IMR-90 (cell line): ENCODE results near the gene SIGLEC9. TPM values are rescaled to one million over a fixed set of nuclear protein-coding genes. Genes with fewer than 3 reads are reported as not detected.

Experiments used
- ATAC-seq: fragments of 200-7000 bp; cut with Tn5 transposase; 2 replicates; pipeline ENCODE4 v1.9.1; 2020; ENCODE audit warnings: low read depth, mild to moderate bottlenecking, moderate library complexity
- BruUV-seq: library from RNA; stranded (reverse); fragments of 400-500 nt; replicated peaks from 2 replicates; lab custom pipeline; 2021; lab: Mats Ljungman, UMichigan
- CTCF ChIA-PET: fragments of 300-600 bp; formaldehyde crosslinking; extraction: SDS; loops from one replicate; lab custom pipeline; 2021; ENCODE audit warnings: antibody characterized with exemption; lab: Yijun Ruan, JAX
- POLR2A ChIA-PET: fragments of 300-600 bp; sonication (Branson Sonifier 250); formaldehyde crosslinking; loops from one replicate; lab custom pipeline; 2022; ENCODE audit warnings: antibody characterized with exemption; ENCODE audit not compliant: unreplicated experiment; lab: Charles Lee
- DNase-seq: peaks from one replicate; pipeline ENCODE4 v3.0.0; 2013
- H2AFZ ChIP-seq: replicated peaks from 2 replicates; pipeline ENCODE3; 2013; ENCODE audit warnings: low read length, mild to moderate bottlenecking; ENCODE audit not compliant: poor library complexity
- H2AK5ac ChIP-seq: 2 replicates; pipeline ENCODE4 v1.6.1; 2013; ENCODE audit warnings: low read depth, low read length, inconsistent platforms
- H2AK9ac ChIP-seq: replicated peaks from 2 replicates; pipeline ENCODE3; 2013; ENCODE audit warnings: mild to moderate bottlenecking, low read depth, low read length, moderate library complexity; ENCODE audit not compliant: poor library complexity
- H2BK120ac ChIP-seq: 2 replicates; pipeline ENCODE4 v1.6.1; 2013; ENCODE audit warnings: low read depth, low read length, inconsistent platforms
- H2BK15ac ChIP-seq: 3 replicates; pipeline ENCODE4 v1.6.1; 2013; ENCODE audit warnings: low read depth, low read length, inconsistent platforms
- H2BK20ac ChIP-seq: 2 replicates; pipeline ENCODE4 v1.6.1; 2013; ENCODE audit warnings: low read depth, mild to moderate bottlenecking, inconsistent platforms, low read length, moderate library complexity
- H2BK5ac ChIP-seq: 2 replicates; pipeline ENCODE4 v1.6.1; 2013; ENCODE audit warnings: mild to moderate bottlenecking, low read depth, low read length, inconsistent platforms; ENCODE audit not compliant: poor library complexity, severe bottlenecking
- H3K14ac ChIP-seq: replicated peaks from 2 replicates; pipeline ENCODE4 v1.6.1; 2013; ENCODE audit warnings: low read depth, low read length, inconsistent platforms
- H3K18ac ChIP-seq: 2 replicates; pipeline ENCODE4 v1.6.1; 2013; ENCODE audit warnings: low read depth, low read length, control low read depth
- H3K23ac ChIP-seq: 2 replicates; pipeline ENCODE4 v1.6.1; 2013; ENCODE audit warnings: low read depth, low read length, inconsistent platforms
- H3K27ac ChIP-seq: 2 replicates; pipeline ENCODE4 v1.5.1; 2013; ENCODE audit warnings: mild to moderate bottlenecking, control low read depth, low read length; ENCODE audit not compliant: insufficient read depth
- H3K27me3 ChIP-seq: 2 replicates; pipeline ENCODE4 v1.6.1; 2013; ENCODE audit warnings: low read length; ENCODE audit not compliant: control insufficient read depth, insufficient read depth
- H3K36me3 ChIP-seq: 2 replicates; pipeline ENCODE4 v1.6.1; 2013; ENCODE audit warnings: low read length, mixed read lengths; ENCODE audit not compliant: control insufficient read depth, insufficient read depth
- H3K4ac ChIP-seq: 2 replicates; pipeline ENCODE4 v1.6.1; 2013; ENCODE audit warnings: low read depth, low read length, inconsistent platforms
- H3K4me1 ChIP-seq: 2 replicates; pipeline ENCODE4 v1.6.1; 2013; ENCODE audit warnings: low read length, mixed read lengths; ENCODE audit not compliant: control insufficient read depth, insufficient read depth
- H3K4me2 ChIP-seq: 2 replicates; pipeline ENCODE4 v1.6.1; 2013; ENCODE audit warnings: low read depth, mild to moderate bottlenecking, control low read depth, low read length, moderate library complexity
- H3K4me3 ChIP-seq: 2 replicates; pipeline ENCODE4 v1.5.1; 2013; ENCODE audit warnings: low read depth, mild to moderate bottlenecking, control low read depth, low read length, moderate library complexity; ENCODE audit not compliant: insufficient read depth
- H3K56ac ChIP-seq: 2 replicates; pipeline ENCODE4 v1.6.1; 2013; ENCODE audit warnings: low read length, inconsistent platforms; ENCODE audit not compliant: insufficient read depth; ENCODE audit errors: extremely low read depth
- H3K79me1 ChIP-seq, 2 experiments: 2 replicates each; pipeline ENCODE4 v1.6.1; 2013; ENCODE audit warnings: low read length in 2 of 2, inconsistent platforms in 1 of 2, low read depth in 1 of 2
- H3K9ac ChIP-seq: 2 replicates; pipeline ENCODE4 v1.6.1; 2013; ENCODE audit warnings: low read depth, low read length, control low read depth
- H3K9me1 ChIP-seq: 2 replicates; pipeline ENCODE4 v1.6.1; 2013; ENCODE audit warnings: low read length, inconsistent platforms; ENCODE audit not compliant: insufficient read depth
- H3K9me3 ChIP-seq: 2 replicates; pipeline ENCODE4 v1.6.1; 2013; ENCODE audit warnings: low read length; ENCODE audit not compliant: control insufficient read depth, insufficient read depth
- H4K20me1 ChIP-seq: 2 replicates; pipeline ENCODE4 v1.6.1; 2013; ENCODE audit warnings: low read length, inconsistent platforms; ENCODE audit not compliant: insufficient read depth
- H4K5ac ChIP-seq: 2 replicates; pipeline ENCODE4 v1.6.1; 2013; ENCODE audit warnings: mild to moderate bottlenecking, low read depth, low read length, control low read depth
- H4K8ac ChIP-seq, 2 experiments: 2 replicates each; pipeline ENCODE4 v1.6.1; 2013; ENCODE audit warnings: low read depth in 2 of 2, low read length in 2 of 2, control low read depth in 1 of 2, inconsistent platforms in 1 of 2
- H4K91ac ChIP-seq: 2 replicates; pipeline ENCODE4 v1.6.1; 2013; ENCODE audit warnings: low read depth, low read length, inconsistent platforms; ENCODE audit not compliant: insufficient read depth
- BHLHE40 ChIP-seq: fragments of 150-350 bp; IDR thresholded peaks from 2 replicates; pipeline ENCODE4 v1.6.1; 2016; ENCODE audit warnings: mild to moderate bottlenecking, low read depth, low read length
- ELK1 ChIP-seq: fragments of 150-350 bp; IDR thresholded peaks from 2 replicates; pipeline ENCODE4 v1.6.1; 2016; ENCODE audit warnings: low read depth, mild to moderate bottlenecking, low read length, moderate library complexity, borderline replicate concordance
- FOS ChIP-seq: fragments of 150-350 bp; IDR thresholded peaks from 2 replicates; pipeline ENCODE4 v1.6.1; 2016; ENCODE audit warnings: low read depth, low read length
- MAFK ChIP-seq: IDR thresholded peaks from 2 replicates; pipeline ENCODE4 v1.6.1; 2012; ENCODE audit warnings: low read depth, low read length, improper control_type of control experiment
- MAZ ChIP-seq: IDR thresholded peaks from 2 replicates; pipeline ENCODE4 v1.6.1; 2012; ENCODE audit warnings: low read depth, mild to moderate bottlenecking, low read length, improper control_type of control experiment, moderate library complexity, borderline replicate concordance
- MXI1 ChIP-seq: IDR thresholded peaks from 2 replicates; pipeline ENCODE4 v1.6.1; 2012; ENCODE audit warnings: low read depth, mild to moderate bottlenecking, low read length, moderate library complexity, borderline replicate concordance
- POLR2A ChIP-seq: IDR thresholded peaks from 2 replicates; pipeline ENCODE4 v1.6.1; 2012; ENCODE audit warnings: mild to moderate bottlenecking, low read depth, low read length
- SMC3 ChIP-seq: fragments of 150-350 bp; IDR thresholded peaks from 2 replicates; pipeline ENCODE4 v1.6.1; 2016; ENCODE audit warnings: low read depth, mild to moderate bottlenecking, antibody characterized with exemption, low read length, moderate library complexity
- WGBS, 2 experiments: methylation state at CpG; one replicate each; pipeline versions ENCODE4 v1.1.5 to v1.1.7; 2013; ENCODE audit warnings: missing lambda C conversion rate in 2 of 2; ENCODE audit not compliant: insufficient read length in 1 of 2; ENCODE audit errors: extremely low coverage in 2 of 2; 5-methylcytosine and 5-hydroxymethylcytosine counted together
- dilution Hi-C: fragments of 300-500 bp; cut with HindIII; formaldehyde crosslinking; loops from one replicate; pipeline ENCODE4 v1.14.3; 2018; ENCODE audit warnings: low sequenced_read_pairs; ENCODE audit not compliant: unreplicated experiment
- in situ Hi-C: fragments of 300-500 bp; cut with MboI; formaldehyde crosslinking; loops from 3 replicates; pipeline ENCODE4 v1.14.3; 2019; ENCODE audit warnings: low sequenced_read_pairs, inconsistent platforms, mixed read lengths
- intact Hi-C: fragments of 100-400 bp; cut with micrococcal nuclease; formaldehyde crosslinking; loops from 2 replicates; pipeline ENCODE4 v1.10.0; 2022
- polyA plus RNA-seq, 3 experiments: library from polyadenylated mRNA; depleted of rRNA; stranded (reverse); fragments of >200 nt; gene quantifications; 2 replicates each; pipeline ENCODE4 v1.2.3, GENCODE V29; 2012; ENCODE audit warnings: low replicate concordance in 1 of 3
- total RNA-seq: library from RNA; depleted of rRNA; stranded (reverse); fragments of >200 nt; gene quantifications from 2 replicates; pipeline ENCODE4 v1.2.3, GENCODE V29; 2012
- TF ChIP-seq, protein P1 (sequence below): conservative IDR thresholded peaks from 2 replicates; pipeline ENCODE4 v1.5.1; 2012; ENCODE audit warnings: mild to moderate bottlenecking, low read depth, low read length, improper control_type of control experiment

The SIGLEC9 gene
- total and polyA plus RNA-seq, 2 of the 4 experiments (the other 2 are of a cell fraction), result 0.03 TPM; not detected in 1

DNA sequence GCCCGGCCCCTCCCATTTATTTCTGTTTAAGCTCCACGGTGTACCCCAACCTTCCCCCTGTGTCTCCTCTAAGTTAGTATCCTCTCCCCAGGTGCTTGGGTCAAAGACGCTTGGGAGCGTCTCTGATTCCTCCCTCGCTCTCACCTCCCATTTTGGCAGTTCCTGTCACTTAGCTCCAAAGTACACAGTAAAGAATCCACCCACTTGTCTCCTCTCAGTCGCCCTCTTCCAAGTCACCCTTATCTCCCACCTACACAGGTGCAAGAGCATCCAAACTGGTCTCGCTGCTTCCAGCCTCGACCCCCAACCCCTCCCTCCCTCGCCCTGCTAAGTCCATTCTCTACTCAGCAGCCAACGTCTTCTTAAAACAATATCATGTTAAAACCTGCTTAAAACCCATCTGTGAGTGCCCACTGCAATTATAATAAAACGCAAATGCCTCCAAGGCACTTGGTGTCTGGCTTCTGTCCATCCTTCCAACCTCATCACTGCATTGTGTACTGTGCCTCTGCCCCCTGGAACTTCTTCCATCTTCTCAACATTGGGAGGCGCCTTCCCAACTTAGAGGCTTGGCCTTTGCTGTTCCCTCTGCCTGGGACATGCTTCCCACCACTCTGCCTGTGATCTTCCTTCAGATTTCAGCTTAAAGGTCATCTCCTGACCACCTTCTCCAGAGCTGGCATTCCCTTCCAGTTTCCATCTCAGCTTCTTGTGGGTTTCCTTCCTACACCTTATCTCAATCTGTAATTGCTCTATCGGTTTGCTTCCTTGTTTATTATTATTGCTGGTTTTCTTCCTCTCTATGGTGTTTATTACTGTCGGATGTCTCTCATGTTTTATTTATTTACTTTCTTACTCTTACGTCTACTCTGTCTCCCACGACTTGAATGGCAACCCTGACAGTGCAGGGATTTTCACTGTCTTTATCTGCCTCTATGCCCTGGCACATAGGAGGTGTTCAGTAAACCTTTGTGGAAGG, 32.5 kb upstream of the SIGLEC9 start:
- no peak overlapping the region for H3K4me2 ChIP-seq
- intact Hi-C loops, result no loop called here

More for the DNA sequence above, 32.5 kb upstream of the SIGLEC9 start:
- H2AK9ac ChIP-seq, result no peak overlapping the region
- no peak for ATAC-seq
- H3K4ac ChIP-seq, result no peak overlapping the region
- no peak for DNase-seq
- POLR2A ChIA-PET, result no interaction called here
- CTCF ChIA-PET, result no interaction called here
- no peaks in the 10 kb centered on the region for H3K9me3 ChIP-seq
- H2BK120ac ChIP-seq, result no peak overlapping the region
- H3K27ac ChIP-seq, result no peak overlapping the region
- dilution Hi-C loops, result no loop called here
- H2BK15ac ChIP-seq, result no peak overlapping the region
- no peak overlapping the region for H4K91ac ChIP-seq
- H3K56ac ChIP-seq, result no peak overlapping the region
- H3K27me3 ChIP-seq, result no peaks in the 10 kb centered on the region
- in situ Hi-C loops, result no loop called here
- H4K8ac ChIP-seq, result no peak overlapping the region
- H3K9me1 ChIP-seq, result no peaks in the 10 kb centered on the region
- no peak overlapping the region for H3K4me3 ChIP-seq
- no peak overlapping the region for H3K14ac ChIP-seq
- H3K9ac ChIP-seq, result no peak overlapping the region
- H3K4me1 ChIP-seq, result peaks cover 3% of the 10 kb centered on the region; the same call in 1 of the 2 replicates
- H3K36me3 ChIP-seq, result no peaks in the 10 kb centered on the region
- H4K5ac ChIP-seq, result no peak overlapping the region
- no peak overlapping the region for H2AFZ ChIP-seq
- H3K18ac ChIP-seq, result no peak overlapping the region
- H2BK5ac ChIP-seq, result no peak overlapping the region
- H4K20me1 ChIP-seq, result peaks cover 3% of the 10 kb centered on the region
- no peak overlapping the region for H3K23ac ChIP-seq
- no TSS peak for BruUV-seq
- no peak for TF ChIP-seq POLR2A
- TF ChIP-seq, protein P1, sequence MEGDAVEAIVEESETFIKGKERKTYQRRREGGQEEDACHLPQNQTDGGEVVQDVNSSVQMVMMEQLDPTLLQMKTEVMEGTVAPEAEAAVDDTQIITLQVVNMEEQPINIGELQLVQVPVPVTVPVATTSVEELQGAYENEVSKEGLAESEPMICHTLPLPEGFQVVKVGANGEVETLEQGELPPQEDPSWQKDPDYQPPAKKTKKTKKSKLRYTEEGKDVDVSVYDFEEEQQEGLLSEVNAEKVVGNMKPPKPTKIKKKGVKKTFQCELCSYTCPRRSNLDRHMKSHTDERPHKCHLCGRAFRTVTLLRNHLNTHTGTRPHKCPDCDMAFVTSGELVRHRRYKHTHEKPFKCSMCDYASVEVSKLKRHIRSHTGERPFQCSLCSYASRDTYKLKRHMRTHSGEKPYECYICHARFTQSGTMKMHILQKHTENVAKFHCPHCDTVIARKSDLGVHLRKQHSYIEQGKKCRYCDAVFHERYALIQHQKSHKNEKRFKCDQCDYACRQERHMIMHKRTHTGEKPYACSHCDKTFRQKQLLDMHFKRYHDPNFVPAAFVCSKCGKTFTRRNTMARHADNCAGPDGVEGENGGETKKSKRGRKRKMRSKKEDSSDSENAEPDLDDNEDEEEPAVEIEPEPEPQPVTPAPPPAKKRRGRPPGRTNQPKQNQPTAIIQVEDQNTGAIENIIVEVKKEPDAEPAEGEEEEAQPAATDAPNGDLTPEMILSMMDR, result no peak
- TF ChIP-seq SMC3, result no peak
- TF ChIP-seq MAZ, result no peak
- no peak for TF ChIP-seq MXI1
- TF ChIP-seq FOS, result no peak
- no peak for TF ChIP-seq BHLHE40
- TF ChIP-seq MAFK, result no peak
- no peak for TF ChIP-seq ELK1
- no peak overlapping the region for H2BK20ac ChIP-seq
- peaks cover 0 to 5% of the 10 kb centered on the region in 2 experiments; a peak in 1 of 4 replicates for H3K79me1 ChIP-seq
- no peak overlapping the region for H2AK5ac ChIP-seq
- WGBS, 2 experiments, result 64% methylated on average over 7 of the region's 16 CpGs; no CpG with 5 or more reads in 1 of the 2 experiments
